Testis (tissue), 2 donors: ENCODE results near the gene NLN.

ENCODE experiments used
- POLR2A ChIP-seq: fragments of 450-650 bp; IDR thresholded peaks from one replicate; pipeline ENCODE4 v1.6.1; 2017; ENCODE audit warnings: antibody characterized with exemption, mild to moderate bottlenecking, moderate library complexity
- TF ChIP-seq, protein P1 (sequence below), 3 experiments: fragments of 450-650 bp in 2 of 3; fragments of 200-600 bp in 1 of 3; sonication (generic) in 1 of 3; IDR thresholded peaks; one replicate each; pipeline ENCODE4 v1.5.1; 2016 to 2019; ENCODE audit warnings: antibody characterized with exemption in 3 of 3, mild to moderate bottlenecking in 2 of 3, moderate library complexity in 1 of 3

DNA sequence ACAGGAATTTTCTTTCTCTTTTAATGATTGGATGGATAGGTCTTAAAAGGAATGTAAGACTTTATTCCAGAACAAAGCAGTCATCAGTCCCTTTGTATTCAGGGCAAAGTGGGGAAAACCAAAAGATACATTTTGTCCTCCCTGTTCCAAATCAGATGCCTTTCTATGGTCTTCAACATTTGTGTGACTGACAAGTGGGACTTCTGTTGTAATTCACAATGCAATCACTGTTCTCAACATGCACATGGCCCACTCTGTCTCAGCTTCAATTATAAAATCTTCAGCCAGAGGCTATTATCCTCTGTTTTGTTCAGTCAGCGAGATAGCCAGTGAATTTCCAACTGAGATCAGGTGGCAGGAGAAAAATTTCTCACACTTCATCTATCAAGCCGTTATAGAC, 108.9 kb downstream of the NLN start:
- TF ChIP-seq POLR2A = no peak
- TF ChIP-seq, protein P1, sequence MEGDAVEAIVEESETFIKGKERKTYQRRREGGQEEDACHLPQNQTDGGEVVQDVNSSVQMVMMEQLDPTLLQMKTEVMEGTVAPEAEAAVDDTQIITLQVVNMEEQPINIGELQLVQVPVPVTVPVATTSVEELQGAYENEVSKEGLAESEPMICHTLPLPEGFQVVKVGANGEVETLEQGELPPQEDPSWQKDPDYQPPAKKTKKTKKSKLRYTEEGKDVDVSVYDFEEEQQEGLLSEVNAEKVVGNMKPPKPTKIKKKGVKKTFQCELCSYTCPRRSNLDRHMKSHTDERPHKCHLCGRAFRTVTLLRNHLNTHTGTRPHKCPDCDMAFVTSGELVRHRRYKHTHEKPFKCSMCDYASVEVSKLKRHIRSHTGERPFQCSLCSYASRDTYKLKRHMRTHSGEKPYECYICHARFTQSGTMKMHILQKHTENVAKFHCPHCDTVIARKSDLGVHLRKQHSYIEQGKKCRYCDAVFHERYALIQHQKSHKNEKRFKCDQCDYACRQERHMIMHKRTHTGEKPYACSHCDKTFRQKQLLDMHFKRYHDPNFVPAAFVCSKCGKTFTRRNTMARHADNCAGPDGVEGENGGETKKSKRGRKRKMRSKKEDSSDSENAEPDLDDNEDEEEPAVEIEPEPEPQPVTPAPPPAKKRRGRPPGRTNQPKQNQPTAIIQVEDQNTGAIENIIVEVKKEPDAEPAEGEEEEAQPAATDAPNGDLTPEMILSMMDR (IDR thresholded peaks at IDR 0.05) = no peak
